ENCODE data around the gene UCN2. TPM values are rescaled to one million over a fixed set of nuclear protein-coding genes. Genes with fewer than 3 reads are reported as not detected.

The UCN2 gene
- total RNA-seq, 4 donors from 2014 or later: 0.19 TPM; not detected in 3

DNA sequence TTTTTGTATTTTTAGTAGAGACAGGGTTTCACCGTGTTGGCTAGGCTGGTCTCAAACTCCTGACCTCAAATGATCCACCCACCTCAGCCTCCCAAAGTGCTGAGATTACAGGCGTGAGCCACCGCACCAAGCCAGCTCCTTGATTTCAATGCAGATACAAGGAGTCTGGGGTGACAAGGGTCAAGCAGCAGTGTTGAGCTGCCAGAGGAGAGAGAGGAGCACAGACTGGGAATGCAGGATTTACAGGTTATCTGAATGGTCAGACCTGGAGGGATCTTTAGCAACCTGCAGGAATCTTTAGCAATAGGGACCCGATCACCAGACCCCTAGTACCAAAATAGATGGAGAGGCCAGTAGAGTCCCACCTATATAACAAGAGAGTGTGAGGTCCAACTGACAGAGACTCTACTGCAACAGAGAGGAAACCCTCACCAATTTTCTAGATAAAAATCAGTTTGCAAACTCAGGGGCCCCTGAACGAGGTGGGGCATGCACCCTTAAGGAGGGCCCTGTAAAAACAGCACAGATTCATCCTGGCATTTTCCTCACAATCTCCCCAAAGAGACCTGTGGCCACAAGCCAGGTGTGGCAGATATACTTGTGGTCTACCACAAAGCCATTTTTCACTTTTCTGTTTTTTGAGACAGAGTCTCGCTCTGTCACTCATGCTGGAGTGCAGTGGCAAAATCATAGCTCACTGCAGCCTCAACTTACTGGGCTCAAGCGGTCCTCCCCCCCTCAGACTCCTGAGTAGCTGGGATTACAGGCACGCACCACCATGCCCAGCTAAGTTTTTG, 49.0 kb downstream of the UCN2 start:
- Histone ChIP-seq H3K4me1 (no peaks in the 10 kb centered on the region), H3K27me3 (no peaks in the 10 kb centered on the region), H3K36me3 (peaks cover 0 to 10% of the 10 kb centered on the region in 2 donors), H3K9me3 (no peaks in the 10 kb centered on the region), H3K4me3 (no peak overlapping the region), H3K27ac (no peak overlapping the region)
- 77 to 89% methylated on average over 3 of the region's 8 CpGs for WGBS, 2 donors (ENCODE audit: low coverage in 1 of 2)
- TF ChIP-seq, protein P1, sequence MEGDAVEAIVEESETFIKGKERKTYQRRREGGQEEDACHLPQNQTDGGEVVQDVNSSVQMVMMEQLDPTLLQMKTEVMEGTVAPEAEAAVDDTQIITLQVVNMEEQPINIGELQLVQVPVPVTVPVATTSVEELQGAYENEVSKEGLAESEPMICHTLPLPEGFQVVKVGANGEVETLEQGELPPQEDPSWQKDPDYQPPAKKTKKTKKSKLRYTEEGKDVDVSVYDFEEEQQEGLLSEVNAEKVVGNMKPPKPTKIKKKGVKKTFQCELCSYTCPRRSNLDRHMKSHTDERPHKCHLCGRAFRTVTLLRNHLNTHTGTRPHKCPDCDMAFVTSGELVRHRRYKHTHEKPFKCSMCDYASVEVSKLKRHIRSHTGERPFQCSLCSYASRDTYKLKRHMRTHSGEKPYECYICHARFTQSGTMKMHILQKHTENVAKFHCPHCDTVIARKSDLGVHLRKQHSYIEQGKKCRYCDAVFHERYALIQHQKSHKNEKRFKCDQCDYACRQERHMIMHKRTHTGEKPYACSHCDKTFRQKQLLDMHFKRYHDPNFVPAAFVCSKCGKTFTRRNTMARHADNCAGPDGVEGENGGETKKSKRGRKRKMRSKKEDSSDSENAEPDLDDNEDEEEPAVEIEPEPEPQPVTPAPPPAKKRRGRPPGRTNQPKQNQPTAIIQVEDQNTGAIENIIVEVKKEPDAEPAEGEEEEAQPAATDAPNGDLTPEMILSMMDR (IDR thresholded peaks at IDR 0.05): no peak
- TF ChIP-seq POLR2AphosphoS5 (IDR thresholded peaks at IDR 0.05) (no peak), POLR2A (IDR thresholded peaks at IDR 0.05) (no peak), EP300 (IDR thresholded peaks at IDR 0.05) (no peak)
- ATAC-seq: no peak

Small RNA genes lying within 50 kb of the gene (small RNA-seq; reads per million reads assigned to genes)
- 0 reads per million in 4 donors for gene MIR6823

Other genes with a start within 250 kb of the UCN2 start
- not detected for gene SPINK8, start 230.1 kb downstream of the UCN2 start, total RNA-seq
- gene FBXW12, start 191.6 kb downstream of the UCN2 start, total RNA-seq: not detected
- gene PLXNB1, start 133.7 kb downstream of the UCN2 start, total RNA-seq: 100 to 1,000 TPM; 125 to 186 (median 147) TPM
- gene CCDC51, start 123.7 kb downstream of the UCN2 start, total RNA-seq: 10 to 100 TPM; 10.2 to 32.6 (median 26.3) TPM
- gene TMA7, start 123.5 kb downstream of the UCN2 start, total RNA-seq: 100 to 1,000 TPM; 200 to 329 (median 260) TPM
- gene ATRIP, start 117.0 kb downstream of the UCN2 start, total RNA-seq: 1 to 10 TPM; 3.0 to 6.8 (median 5.2) TPM
- 100 to 1,000 TPM in 3 of 4 donors, 10 to 100 TPM in 1; 98.2 to 191 (median 122) TPM for gene SHISA5, start 59.6 kb downstream of the UCN2 start, total RNA-seq
- 1 to 10 TPM; 1.8 to 2.9 (median 2.4) TPM for gene PFKFB4, start 7.0 kb downstream of the UCN2 start, total RNA-seq
- 1 to 10 TPM; 1.7 to 3.9 (median 1.9) TPM for gene COL7A1, start 31.5 kb upstream of the UCN2 start, total RNA-seq
- gene UQCRC1, start 45.9 kb upstream of the UCN2 start, total RNA-seq: 100 to 1,000 TPM; 195 to 346 (median 302) TPM
- gene TMEM89, start 58.0 kb upstream of the UCN2 start, total RNA-seq: not detected
- 10 to 100 TPM in 2 of 4 donors, 1 to 10 TPM in 2; 7.4 to 21.8 (median 10.7) TPM for gene SLC26A6, start 71.7 kb upstream of the UCN2 start, total RNA-seq
- gene CELSR3, start 99.1 kb upstream of the UCN2 start, total RNA-seq: 1 to 10 TPM in 1 of 4 donors, under 1 TPM in 3; 0.40 to 1.0 (median 0.66) TPM
- gene NCKIPSD, start 122.1 kb upstream of the UCN2 start, total RNA-seq: 10 to 100 TPM; 19.0 to 32.5 (median 21.1) TPM
- 10 to 100 TPM; 44.5 to 52.8 (median 48.1) TPM for gene IP6K2, start 153.4 kb upstream of the UCN2 start, total RNA-seq

Measured in gastroesophageal sphincter (tissue), 4 donors.